HepG2 (cell line): ENCODE results near the gene HSD17B2. TPM values are rescaled to one million over a fixed set of nuclear protein-coding genes. Genes with fewer than 3 reads are reported as not detected.

Experiments
- CCDC6 ChIP-seq: sonication (generic); formaldehyde crosslinking; IDR thresholded peaks from 2 replicates; pipeline ENCODE4 v1.8.1; 2022; ENCODE audit warnings: mild to moderate bottlenecking, missing genetic modification reagents, moderate library complexity
- ELF3 ChIP-seq: IDR thresholded peaks from 2 replicates; pipeline ENCODE4 v1.6.1; 2016; ENCODE audit warnings: missing genetic modification reagents, missing compliant biosample characterization
- FOSL2 ChIP-seq: sonication (generic); formaldehyde crosslinking; IDR thresholded peaks from 2 replicates; pipeline ENCODE4 v1.4.0; 2020; ENCODE audit warnings: missing genetic modification reagents
- FOXO1 ChIP-seq: sonication (generic); formaldehyde crosslinking; IDR thresholded peaks from 2 replicates; pipeline ENCODE4 v1.4.0; 2020; ENCODE audit warnings: missing genetic modification reagents
- FOXP1 ChIP-seq, 2 experiments: fragments of 450-650 bp in 1 of 2; IDR thresholded peaks; 2 replicates each; pipeline ENCODE4 v1.6.1; 2017 to 2018; ENCODE audit warnings: antibody characterized with exemption in 1 of 2
- GABPB1 ChIP-seq: IDR thresholded peaks from 2 replicates; pipeline ENCODE4 v1.6.1; 2016; ENCODE audit warnings: mild to moderate bottlenecking, missing genetic modification reagents, moderate library complexity, missing compliant biosample characterization
- HNF4G ChIP-seq, 2 experiments: sonication (generic) in 1 of 2; formaldehyde crosslinking in 1 of 2; IDR thresholded peaks; 2 replicates each; pipeline versions ENCODE4 v1.4.0 to v1.6.1; 2011 to 2020; ENCODE audit warnings: borderline replicate concordance in 2 of 2, low read depth in 2 of 2, mild to moderate bottlenecking in 2 of 2, low read length in 1 of 2, missing genetic modification reagents in 1 of 2, moderate library complexity in 1 of 2
- SPEN ChIP-seq: sonication (generic); formaldehyde crosslinking; IDR thresholded peaks from 2 replicates; pipeline ENCODE4 v1.5.1; 2020; ENCODE audit warnings: low read depth, mild to moderate bottlenecking, missing genetic modification reagents
- ZBTB20 ChIP-seq: sonication (generic); formaldehyde crosslinking; IDR thresholded peaks from 2 replicates; pipeline ENCODE4 v1.8.1; 2023; ENCODE audit warnings: missing genetic modification reagents, low read depth, mild to moderate bottlenecking, borderline replicate concordance
- ZMAT3 ChIP-seq: sonication (generic); formaldehyde crosslinking; conservative IDR thresholded peaks from 2 replicates; pipeline ENCODE4 v1.7.0; 2021; ENCODE audit warnings: missing genetic modification reagents
- ZNF331 ChIP-seq: sonication (generic); formaldehyde crosslinking; IDR thresholded peaks from 2 replicates; pipeline ENCODE4 v1.4.0; 2020; ENCODE audit warnings: missing genetic modification reagents
- ZNF34 ChIP-seq: sonication (generic); formaldehyde crosslinking; IDR thresholded peaks from 2 replicates; pipeline ENCODE4 v1.4.0; 2020; ENCODE audit warnings: mild to moderate bottlenecking, missing genetic modification reagents, borderline replicate concordance
- ZNF496 ChIP-seq: sonication (generic); formaldehyde crosslinking; IDR thresholded peaks from 2 replicates; pipeline ENCODE4 v1.8.1; 2023; ENCODE audit warnings: mild to moderate bottlenecking, moderate library complexity, missing genetic modification reagents; ENCODE audit not compliant: insufficient replicate concordance
- ZNF749 ChIP-seq: sonication (generic); formaldehyde crosslinking; IDR thresholded peaks from 2 replicates; pipeline ENCODE4 v1.8.0; 2022; ENCODE audit warnings: mild to moderate bottlenecking, missing genetic modification reagents, moderate library complexity, borderline replicate concordance
- ZSCAN21 ChIP-seq: sonication (generic); formaldehyde crosslinking; IDR thresholded peaks from 2 replicates; pipeline ENCODE4 v1.8.0; 2022; ENCODE audit warnings: mild to moderate bottlenecking, missing genetic modification reagents, moderate library complexity, borderline replicate concordance
- polyA plus RNA-seq, 8 experiments: library from polyadenylated mRNA; depleted of rRNA in 3 of 8; stranded (reverse) in 7 of 8; unstranded in 1 of 8; fragments of >200 nt; fragmentation: Illumina TruSeq in 4 of 8; extraction: Trizol in 4 of 8; gene quantifications; 2 replicates each; pipeline versions ENCODE4 v1.2.1 to v1.2.3, GENCODE V29; 2011 to 2016; ENCODE audit warnings: low read depth in 4 of 8, missing spikeins in 1 of 8, mixed read lengths in 1 of 8; ENCODE audit not compliant: insufficient read depth in 1 of 8
- total RNA-seq, 5 experiments: library from RNA; depleted of rRNA; stranded (reverse); fragments of >200 nt; fragmentation: Illumina TruSeq; extraction: Trizol; gene quantifications; 2 replicates each; pipeline ENCODE4 v1.2.3, GENCODE V29; 2016; ENCODE audit warnings: low read depth in 1 of 5
- TF ChIP-seq, protein P1 (sequence below): sonication (generic); formaldehyde crosslinking; IDR thresholded peaks from 2 replicates; pipeline ENCODE4 v1.4.0; 2020; ENCODE audit warnings: missing genetic modification reagents, low read depth, mild to moderate bottlenecking, borderline replicate concordance
- TF ChIP-seq, protein P2 (sequence below): sonication (generic); formaldehyde crosslinking; IDR thresholded peaks from 2 replicates; pipeline ENCODE4 v1.4.0; 2020; ENCODE audit warnings: missing genetic modification reagents
- TF ChIP-seq, protein P3 (sequence below): sonication (generic); formaldehyde crosslinking; IDR thresholded peaks from 2 replicates; pipeline ENCODE4 v1.9.0; 2021; ENCODE audit warnings: missing genetic modification reagents, mild to moderate bottlenecking, borderline replicate concordance
- TF ChIP-seq, protein P4 (sequence below): sonication (generic); formaldehyde crosslinking; IDR thresholded peaks from 2 replicates; pipeline ENCODE4 v1.5.0; 2020; ENCODE audit warnings: mild to moderate bottlenecking, missing genetic modification reagents

Gene HSD17B2
- total and polyA plus RNA-seq, 2 of the 13 experiments (the other 11 are each of a cell fraction or from before 2014, with no cell fraction given), result 26.3 to 69.3 TPM

DNA sequence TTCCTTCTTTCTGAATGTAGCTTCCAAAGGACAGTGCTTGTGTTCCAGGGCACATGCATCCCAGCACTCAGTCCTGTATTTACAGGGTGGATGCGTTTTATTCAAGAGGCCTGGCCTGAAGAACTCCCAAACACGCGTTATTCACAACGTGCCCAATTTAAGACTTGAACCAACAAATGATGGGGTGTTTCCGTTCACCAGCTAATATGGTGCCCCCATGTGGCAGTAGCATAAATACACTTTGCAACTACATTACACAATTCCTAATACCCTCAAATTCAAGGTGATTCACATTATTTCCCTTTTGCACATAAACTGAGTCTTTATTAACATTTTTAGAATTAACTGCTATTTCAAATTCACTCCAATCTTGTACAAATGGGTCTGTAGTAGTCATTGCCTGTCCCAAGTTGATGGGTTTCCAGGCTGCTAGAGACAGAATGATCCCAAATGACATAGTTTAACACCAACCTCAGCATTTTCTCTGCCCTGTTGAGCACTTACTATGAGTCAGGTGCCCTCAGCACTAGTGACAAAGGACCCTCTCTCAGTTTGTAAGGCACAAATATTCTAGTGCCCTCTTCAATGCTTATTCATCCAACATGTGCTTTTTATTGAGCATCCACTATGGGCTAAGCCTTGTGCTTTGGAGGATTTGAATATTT is 26.9 kb downstream of the HSD17B2 start (continued):
- TF ChIP-seq FOXP1 (IDR thresholded peaks at IDR 0.05) (no peak), FOXP1 (CRISPR knock-in tag; IDR thresholded peaks at IDR 0.05) (no peak), ZNF749 (CRISPR knock-in tag) (no peak), ZSCAN21 (CRISPR knock-in tag) (0 out of 2 replicates have a peak, but pooled peaks have one; percentile 9), HNF4G (IDR thresholded peaks at IDR 0.05; ENCODE audit: borderline replicate concordance, low read depth, low read length) (no peak), HNF4G (CRISPR knock-in tag; IDR thresholded peaks at IDR 0.05; ENCODE audit: borderline replicate concordance, low read depth) (no peak), GABPB1 (CRISPR knock-in tag) (no peak), ZBTB20 (0 out of 2 replicates have a peak, but pooled peaks have one; percentile 15), SPEN (no peak), ZMAT3 (0 out of 2 replicates have a peak, but pooled peaks have one; percentile 31), FOSL2 (0 out of 2 replicates have a peak, but pooled peaks have one; percentile 13), ZNF331 (no peak), ZNF496 (CRISPR knock-in tag) (no peak), FOXO1 (CRISPR knock-in tag) (no peak), ELF3 (0 out of 2 replicates have a peak, but pooled peaks have one; percentile 13), ZNF34 (CRISPR knock-in tag) (no peak), CCDC6 (no peak)
- TF ChIP-seq, protein P1, sequence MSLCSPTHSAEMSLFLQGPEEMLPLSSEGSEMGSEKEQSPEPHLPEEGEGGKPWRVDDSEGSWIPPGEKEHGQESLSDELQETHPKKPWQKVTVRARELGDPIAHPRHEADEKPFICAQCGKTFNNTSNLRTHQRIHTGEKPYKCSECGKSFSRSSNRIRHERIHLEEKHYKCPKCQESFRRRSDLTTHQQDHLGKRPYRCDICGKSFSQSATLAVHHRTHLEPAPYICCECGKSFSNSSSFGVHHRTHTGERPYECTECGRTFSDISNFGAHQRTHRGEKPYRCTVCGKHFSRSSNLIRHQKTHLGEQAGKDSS (CRISPR knock-in tag), result no peak
- TF ChIP-seq, protein P2, sequence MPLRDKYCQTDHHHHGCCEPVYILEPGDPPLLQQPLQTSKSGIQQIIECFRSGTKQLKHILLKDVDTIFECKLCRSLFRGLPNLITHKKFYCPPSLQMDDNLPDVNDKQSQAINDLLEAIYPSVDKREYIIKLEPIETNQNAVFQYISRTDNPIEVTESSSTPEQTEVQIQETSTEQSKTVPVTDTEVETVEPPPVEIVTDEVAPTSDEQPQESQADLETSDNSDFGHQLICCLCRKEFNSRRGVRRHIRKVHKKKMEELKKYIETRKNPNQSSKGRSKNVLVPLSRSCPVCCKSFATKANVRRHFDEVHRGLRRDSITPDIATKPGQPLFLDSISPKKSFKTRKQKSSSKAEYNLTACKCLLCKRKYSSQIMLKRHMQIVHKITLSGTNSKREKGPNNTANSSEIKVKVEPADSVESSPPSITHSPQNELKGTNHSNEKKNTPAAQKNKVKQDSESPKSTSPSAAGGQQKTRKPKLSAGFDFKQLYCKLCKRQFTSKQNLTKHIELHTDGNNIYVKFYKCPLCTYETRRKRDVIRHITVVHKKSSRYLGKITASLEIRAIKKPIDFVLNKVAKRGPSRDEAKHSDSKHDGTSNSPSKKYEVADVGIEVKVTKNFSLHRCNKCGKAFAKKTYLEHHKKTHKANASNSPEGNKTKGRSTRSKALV, result no peak
- TF ChIP-seq, protein P3, sequence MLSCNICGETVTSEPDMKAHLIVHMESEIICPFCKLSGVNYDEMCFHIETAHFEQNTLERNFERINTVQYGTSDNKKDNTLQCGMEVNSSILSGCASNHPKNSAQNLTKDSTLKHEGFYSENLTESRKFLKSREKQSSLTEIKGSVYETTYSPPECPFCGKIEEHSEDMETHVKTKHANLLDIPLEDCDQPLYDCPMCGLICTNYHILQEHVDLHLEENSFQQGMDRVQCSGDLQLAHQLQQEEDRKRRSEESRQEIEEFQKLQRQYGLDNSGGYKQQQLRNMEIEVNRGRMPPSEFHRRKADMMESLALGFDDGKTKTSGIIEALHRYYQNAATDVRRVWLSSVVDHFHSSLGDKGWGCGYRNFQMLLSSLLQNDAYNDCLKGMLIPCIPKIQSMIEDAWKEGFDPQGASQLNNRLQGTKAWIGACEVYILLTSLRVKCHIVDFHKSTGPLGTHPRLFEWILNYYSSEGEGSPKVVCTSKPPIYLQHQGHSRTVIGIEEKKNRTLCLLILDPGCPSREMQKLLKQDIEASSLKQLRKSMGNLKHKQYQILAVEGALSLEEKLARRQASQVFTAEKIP, result no peak
- TF ChIP-seq, protein P4, sequence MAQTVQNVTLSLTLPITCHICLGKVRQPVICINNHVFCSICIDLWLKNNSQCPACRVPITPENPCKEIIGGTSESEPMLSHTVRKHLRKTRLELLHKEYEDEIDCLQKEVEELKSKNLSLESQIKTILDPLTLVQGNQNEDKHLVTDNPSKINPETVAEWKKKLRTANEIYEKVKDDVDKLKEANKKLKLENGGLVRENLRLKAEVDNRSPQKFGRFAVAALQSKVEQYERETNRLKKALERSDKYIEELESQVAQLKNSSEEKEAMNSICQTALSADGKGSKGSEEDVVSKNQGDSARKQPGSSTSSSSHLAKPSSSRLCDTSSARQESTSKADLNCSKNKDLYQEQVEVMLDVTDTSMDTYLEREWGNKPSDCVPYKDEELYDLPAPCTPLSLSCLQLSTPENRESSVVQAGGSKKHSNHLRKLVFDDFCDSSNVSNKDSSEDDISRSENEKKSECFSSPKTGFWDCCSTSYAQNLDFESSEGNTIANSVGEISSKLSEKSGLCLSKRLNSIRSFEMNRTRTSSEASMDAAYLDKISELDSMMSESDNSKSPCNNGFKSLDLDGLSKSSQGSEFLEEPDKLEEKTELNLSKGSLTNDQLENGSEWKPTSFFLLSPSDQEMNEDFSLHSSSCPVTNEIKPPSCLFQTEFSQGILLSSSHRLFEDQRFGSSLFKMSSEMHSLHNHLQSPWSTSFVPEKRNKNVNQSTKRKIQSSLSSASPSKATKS (CRISPR knock-in tag), result no peak
